ENCODE data around the gene DIPK1B.

Gene DIPK1B

DNA sequence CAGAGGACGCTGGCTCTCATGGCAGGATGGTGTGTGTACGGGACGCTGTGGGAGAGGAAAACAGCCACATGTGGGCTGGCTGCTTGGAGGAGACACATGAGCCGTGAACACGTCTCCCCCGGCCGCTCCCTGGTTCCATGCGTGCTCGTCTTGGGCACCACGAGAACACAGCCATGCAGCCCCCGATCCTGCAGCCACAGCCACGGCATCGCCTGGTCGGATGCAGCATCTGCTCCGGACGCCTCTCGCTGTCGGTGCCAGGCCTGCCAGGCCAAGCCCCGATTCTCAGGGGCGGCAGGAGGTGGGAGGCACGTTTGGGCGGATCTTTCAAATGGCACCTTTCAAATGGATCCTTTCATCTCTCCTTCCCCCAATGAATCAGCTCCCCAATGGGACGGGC lies 27.1 kb downstream of the DIPK1B start:
- DNase-seq (ENCODE audit: low read depth), result no peak

DNA sequence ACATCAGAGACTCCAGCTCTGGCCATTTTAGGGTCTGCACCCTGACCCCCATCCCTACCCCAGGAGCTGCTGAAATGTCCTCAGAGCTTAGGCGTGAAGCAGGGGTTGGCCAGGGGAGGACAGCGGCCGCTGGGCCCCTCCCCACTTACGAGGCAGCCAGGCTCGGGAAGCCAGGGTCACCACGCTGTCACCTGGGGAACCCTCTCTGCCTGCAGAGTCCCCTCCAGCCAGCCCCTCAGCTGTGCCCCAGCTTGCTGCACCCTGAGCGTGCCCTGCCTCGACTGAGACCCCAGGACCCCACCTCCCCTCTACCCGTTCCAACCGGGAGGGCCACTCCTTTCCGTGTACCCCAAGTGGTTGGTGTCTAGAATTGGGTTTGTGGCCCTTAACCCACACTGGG lies 27.7 kb downstream of the DIPK1B start:
- no peak for DNase-seq (ENCODE audit: low read depth)

DNA sequence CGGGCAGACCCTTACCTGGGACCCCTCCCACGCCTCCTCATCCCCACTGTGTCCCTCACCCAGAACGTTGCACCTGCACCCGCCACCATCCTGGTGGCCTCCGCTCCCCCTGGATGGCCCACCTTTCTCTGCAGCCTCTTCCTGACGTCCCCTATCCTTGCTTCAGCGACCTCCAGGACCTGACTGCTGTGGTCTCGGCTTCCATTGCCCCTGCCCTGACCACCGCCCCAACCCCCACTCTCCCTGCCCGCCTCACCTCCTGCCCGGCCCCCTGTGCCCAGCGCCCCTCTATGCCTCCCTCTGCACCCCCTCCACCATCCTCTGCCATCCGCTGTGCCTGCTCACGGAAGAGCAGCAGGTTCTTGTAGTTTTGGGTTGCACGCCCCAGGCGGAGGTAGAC lies 28.1 kb downstream of the DIPK1B start:
- no peak for DNase-seq (ENCODE audit: low read depth)

DNA sequence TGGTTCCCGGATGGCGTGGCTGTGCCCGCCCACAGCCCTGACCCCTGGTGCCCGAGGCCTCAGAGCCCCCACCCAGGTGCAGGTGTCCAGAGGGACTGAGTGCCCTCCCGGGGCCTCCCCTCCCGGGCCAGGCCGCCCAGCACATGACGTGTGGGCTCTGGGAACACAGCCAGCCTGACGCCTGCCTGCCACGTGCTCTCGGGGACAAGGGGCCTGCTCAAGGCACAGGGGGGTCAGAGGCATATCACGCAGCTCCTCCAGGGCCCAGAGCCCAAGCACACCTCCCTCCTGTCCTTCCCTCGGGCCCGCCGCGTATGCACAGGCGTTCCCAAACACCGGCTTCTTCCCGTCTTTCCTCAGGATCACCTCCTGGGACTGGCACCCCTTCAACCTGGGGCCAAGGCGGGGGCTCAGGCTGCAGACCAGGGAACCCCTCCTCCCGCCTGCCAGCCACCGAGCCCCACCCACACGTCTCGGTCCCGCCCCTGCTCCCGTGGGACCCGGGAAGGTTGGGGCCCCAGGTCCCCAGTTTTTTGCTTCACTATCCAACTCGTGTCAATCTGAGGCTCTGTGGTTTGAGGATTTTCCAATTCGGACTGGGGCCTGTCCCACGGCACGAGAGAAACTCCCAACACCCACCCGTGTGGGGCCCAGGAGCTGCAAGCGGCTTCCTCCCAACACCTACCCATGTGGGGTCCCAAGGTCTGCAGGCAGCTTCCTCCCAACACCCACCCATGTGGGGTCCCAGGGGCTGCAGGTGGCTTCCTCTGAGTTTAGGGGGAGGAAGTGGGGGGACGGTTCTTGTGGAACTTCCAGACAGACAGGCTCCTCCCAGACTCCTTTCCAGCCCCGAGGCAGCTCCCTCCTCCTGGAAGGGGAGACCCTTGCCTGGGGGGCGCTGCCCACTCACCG lies 28.9 kb downstream of the DIPK1B start:
- DNase-seq (ENCODE audit: low read depth), result no peak

DNA sequence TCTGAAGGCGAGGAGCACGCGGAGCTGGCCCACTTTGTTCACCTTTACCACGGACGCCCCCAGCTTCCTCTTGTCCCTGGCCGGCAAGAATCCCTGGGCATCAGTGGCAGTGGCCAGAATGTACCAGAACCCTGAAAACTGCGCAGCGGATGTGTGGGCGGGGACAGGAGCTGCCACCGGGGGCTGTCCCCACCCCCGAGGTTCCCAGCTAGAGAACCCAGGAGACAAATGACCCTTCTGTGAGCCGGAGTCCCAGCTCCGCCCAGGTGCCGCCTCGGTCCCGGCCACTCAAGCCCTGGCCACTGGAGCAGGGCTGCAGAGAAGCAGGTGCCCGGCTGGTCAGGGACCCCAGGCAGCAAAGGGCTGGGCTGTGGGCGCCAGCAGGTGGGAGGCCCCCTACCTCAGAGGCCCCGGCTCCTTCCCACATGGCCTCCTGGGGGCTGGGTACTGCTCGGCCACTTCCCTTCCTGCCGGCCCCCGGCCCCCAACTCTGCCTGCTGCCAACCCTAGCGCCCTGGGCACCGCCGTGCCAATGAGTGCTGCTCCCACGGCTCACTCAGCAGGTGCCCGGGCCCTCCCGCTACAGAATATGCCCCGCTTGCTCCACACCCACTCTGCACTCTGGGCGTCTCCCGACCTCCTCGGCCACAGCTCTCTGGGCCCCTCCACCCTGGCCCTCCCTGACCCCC lies 29.7 kb downstream of the DIPK1B start:
- no peak for DNase-seq (ENCODE audit: low read depth)

DNA sequence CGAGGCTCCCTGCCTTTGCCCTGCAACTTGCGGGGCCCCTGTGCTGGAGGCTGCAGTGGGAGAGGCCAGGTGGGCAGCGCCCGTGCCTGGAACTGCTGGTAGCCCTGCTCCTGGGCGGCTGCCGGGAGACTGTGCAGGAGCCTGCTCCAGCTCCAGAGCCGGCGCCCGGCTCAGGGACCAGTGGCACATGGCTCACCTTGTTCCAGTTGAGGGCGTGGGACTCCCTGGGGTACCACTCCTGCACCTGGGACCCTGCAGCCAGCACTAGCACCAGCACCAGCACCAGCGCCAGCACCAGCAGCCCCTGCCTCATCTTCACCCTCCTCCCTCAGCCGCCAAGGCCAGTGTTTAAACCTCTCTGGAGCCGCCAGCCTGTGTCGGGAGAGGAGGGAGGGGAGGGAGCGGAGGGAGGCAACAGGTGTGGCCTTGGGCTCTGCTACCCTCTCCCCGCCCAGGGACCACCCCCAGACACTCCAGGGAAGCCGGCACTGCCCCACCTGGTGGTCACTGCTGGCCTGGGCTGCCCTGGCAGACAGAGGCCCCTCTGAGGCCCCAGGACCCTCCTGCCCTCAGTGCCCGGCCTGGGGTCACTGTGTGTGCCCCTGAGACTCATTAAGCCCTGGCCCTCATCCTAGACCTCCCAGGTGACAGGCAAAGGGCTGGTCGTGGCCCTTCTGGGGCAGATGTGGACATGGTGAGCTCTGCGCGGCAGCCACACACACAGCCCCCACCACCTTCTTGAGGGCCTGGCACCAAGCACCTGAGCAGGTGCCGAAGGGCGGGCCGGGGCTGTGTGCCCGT lies 30.4 kb downstream of the DIPK1B start, which contains the start of gene LCN10:
Gene LCN10 (minus strand): TSS at position 350 of the 801 bp plus-strand sequence. CDS start 37 bp downstream, at position 313.
- no peak for DNase-seq (ENCODE audit: low read depth)

DNA sequence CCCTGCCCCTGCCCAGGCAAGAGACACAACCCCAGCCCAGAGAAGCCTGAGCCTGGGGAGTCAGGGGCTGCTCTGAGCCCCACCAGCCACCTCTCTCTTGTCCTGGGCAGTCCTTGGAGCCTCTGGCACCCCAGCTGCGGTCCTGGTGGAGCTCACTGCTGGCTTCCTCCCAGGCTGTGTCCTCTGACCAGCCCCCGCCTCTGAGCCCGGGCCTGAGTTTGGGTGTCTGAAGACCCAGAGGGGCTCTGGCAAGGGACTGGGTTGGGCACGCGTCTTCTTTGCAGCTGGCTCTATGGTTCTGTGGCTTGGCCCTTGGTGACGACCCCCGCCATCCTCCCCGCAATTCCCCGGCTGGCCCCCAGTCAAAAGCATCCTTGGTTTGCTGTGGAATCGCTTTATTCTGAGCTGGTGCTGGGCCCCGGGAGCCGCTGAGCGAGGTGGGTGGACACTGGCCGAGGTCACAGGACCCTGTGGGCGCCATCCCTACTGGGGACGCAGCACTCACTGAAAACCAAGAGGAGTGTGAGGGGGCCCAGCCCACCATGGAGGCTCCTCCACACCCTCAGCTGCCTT lies 31.4 kb downstream of the DIPK1B start:
- DNase-seq (ENCODE audit: low read depth), result no peak

DNA sequence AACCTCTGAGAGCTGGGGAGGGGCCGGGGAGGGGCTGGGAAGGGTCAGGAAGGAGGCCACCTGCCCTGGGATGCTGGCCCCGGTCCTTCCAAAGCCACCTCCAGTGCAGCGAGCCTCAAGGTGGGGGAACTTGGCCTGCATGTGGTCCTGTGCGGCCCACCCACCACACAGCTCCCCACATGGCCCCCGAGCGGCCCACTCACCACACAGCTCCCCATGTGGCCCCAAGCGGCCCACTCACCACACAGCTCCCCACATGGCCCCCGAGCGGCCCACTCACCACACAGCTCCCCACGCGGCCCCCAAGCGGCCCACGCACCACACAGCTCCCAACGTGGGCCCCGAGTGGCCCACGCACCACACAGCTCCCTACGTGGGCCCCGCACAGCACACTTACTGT lies 32.4 kb downstream of the DIPK1B start:
- DNase-seq (ENCODE audit: low read depth), result no peak

DNA sequence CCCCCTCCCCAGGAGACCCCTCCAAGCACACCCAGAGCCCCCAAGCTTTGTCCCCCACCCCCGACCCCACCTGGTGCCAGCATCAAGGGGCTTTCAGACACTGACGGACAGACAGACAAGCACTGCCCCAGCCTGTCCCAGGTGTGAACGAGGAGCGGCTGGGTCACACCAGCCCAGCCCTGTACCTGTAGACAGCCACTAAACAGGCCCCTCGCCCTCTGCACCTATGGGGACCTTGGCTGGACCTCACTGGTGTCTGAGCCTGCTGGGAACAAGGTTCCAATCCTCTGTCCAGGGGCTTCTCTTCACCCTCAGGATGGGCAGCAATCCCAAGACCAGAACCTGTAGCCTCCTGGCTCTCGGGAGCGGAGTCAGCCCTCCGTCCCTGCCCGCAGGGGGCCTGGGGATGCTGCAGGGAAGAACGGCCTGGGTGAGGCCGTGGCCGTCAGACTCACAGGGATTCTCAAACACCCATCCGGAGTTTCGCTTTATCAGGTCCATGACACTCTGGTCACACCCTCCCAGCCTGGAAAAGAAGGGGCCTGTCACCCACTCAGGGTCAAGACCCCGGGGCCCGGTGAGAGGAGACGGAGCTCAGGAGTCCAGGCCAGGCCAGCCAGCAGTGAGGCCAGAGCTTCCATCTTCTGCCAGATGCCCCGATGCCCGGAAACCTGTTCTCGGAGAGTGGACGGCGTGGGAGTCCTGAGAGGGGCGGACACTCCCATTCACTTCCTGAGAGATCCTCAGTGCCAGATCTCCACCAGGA lies 33.2 kb downstream of the DIPK1B start:
- DNase-seq (ENCODE audit: low read depth), result no peak

DNA sequence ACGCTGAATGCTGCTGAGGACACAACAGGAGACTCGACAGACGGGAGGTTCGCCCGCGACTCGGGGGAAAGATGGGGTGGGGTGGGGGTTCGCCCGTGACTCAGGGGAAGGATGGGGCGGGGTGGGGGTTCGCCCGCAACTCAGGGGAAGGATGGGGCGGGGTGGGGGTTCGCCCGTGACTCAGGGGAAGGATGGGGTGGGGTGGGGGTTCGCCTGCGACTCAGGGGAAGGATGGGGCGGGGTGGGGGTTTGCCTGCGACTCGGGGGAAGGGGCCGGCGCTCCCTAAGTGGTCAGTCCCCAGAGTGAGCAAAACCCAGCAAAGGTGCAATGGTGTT lies 33.8 kb downstream of the DIPK1B start:
- DNase-seq (ENCODE audit: low read depth), result no peak

DNA sequence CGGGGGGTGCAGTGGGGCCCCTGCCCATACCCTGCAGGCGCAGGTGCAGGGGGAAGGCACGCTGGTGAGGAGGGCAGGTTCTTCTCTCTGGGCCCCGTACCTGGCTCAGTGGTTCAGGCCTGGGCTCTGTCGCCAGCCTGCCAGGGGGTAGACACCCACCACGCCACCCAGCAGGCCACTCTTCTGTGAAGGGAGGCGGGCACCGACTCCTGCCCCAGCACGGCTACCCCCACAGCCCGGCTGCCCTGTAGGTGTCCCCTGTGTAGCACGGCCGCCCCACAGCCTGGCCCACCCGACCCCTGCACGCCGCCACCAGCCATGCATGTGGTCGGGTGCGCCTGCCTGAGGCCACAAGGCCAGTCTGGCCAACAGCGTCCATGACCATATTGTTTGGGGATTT lies 34.2 kb downstream of the DIPK1B start:
- DNase-seq (ENCODE audit: low read depth), result no peak

DNA sequence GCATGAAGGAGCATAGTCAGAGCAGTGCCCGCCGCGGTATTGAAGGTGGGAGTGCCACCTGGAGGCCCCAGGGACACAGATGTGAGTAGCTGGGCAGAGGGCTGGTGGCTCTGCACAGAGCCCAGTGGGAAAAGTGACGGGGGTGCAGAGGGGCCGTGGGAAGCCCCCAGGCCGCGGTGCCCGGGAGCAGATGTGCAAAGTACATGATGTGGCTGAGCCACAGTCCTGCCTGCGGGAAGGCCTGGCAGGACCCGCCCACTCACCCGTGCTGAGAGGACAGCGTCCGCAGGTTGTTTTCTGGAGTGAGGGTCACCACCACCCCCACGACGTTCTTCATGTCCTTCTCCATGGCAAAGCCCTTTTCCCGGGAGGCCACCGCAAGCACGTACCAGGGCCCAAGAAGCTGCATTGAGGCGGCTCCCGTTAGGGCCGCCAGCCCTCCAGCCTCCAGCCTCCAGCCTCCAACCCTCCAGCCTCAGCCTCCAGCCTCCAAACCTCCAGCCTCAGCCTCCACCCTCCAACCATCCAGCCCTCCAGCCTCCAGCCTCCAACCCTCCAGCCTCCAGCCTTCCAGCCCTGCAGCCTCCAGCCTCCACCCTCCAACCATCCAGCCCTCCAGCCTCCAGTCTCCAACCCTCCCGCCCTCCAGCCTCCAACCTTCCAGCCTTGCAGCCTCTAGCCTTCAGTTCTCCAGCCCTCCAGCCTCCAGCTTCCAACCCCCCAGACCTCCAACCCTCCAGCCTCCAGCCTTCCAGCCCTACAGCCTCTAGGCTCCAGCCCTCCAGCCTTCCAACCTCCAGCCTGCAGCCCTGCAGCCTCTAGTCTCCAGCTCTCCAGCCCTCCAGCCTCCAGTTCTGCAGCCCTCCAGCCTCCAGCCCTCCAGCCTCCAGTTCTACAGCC lies 35.0 kb downstream of the DIPK1B start:
- no peak for DNase-seq (ENCODE audit: low read depth)

DNA sequence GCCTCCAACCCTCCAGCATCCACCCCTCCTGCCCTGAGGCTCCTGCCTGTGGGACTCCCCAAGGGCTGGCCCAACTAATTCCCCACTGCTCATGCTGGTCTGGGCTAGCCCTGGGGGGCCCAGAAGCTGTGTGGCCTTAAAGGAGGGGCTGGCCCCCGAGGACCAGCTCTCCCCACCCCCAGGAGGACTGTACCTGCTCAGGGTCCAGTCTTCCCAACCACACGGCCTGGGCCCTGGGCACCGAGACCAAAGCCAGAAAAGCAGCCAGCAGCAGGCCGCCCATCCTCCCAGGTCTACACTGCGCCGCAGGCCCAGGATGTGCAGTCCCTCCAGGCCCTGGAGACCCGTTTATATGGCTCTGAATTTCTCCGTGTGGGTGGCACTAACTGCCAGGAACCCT lies 35.8 kb downstream of the DIPK1B start, which contains the start of gene LCN6:
Gene LCN6 (minus strand): TSS at position 325 of the 400 bp plus-strand sequence. CDS start 42 bp downstream, at position 283.
- no peak for DNase-seq (ENCODE audit: low read depth)

DNA sequence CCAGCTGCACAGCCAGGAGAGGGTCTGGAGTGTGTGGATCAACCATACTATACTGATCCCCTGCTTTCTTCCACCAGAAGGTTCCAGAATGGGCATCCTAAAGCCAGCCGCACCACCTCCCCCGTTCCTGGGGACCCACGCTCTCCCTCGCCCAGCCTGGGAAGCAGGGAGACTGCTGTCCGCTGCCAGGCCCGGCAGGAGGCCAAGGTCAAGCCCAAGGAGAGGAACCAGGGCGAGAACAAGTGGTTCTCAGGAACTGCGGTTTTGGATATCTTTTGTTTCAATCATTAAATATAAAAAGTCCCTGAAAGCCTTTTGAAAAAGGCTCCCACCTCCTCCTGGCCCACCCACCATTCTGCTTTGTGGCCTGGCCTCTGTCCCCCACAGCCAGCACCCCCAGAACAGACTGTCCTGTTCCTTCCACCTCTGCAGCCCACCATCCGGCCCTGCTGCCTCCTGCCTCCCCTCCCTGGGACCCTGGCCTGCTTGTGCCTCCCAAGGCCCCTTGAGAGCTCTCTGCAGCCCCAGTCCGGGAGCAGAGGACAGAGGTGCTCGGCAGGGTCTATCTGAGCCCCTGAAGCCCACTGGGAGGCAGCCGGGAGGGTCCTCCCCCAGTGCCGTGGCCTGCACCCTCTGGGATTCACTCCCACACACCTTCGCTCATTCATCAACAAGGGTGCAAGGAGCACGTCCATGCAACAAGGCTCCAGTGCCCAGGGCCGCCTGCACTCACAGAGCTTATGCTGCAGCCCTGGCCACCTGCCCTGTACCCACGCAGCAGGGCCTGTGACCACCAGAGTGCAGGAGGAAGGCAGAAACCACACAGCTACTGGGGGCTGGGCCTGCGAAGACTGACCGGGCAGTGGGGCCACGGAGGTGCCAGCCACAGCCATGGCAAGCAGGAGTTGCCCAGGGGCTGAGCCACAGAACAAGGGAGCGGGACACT lies 36.6 kb downstream of the DIPK1B start:
- no peak for DNase-seq (ENCODE audit: low read depth)

DNA sequence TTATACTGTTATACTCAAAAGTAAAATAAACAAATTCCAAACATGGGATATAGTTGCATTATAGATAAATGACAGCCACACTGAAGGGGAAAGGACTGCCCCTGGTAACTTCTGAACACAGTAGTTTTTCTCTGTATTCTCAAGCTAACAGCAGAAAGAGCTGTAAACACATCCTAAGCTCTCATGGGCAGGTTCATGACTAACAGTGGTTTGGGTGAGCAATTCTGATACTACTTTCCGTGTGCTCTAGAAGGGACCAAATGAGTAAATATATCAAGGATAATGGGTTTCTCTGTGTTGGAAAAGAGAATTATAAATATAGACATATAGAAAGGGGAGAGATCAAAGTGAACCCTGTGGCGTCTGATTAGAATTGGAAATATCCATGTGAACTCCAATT lies 38.2 kb downstream of the DIPK1B start:
- no peak for DNase-seq (ENCODE audit: low read depth)

DNA sequence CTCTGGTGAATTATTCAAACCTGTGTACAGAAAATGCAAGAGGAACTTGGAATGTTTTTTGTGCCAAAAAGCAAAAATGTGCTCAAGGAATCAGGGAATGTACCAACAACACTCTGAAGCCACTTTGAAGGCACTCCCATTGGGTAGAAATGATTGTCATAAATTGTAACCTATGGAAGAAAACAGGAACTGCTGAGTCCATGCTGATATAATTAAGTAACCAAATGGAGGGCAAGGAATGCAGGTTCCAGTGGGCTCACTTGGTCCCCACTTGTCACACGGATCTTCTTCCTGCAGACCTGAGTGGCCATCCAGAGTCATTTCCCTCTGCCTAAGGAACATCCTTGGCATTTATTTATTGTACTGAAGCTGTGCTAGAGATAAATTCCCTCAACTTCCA lies 38.9 kb downstream of the DIPK1B start:
- DNase-seq (ENCODE audit: low read depth), result no peak

DNA sequence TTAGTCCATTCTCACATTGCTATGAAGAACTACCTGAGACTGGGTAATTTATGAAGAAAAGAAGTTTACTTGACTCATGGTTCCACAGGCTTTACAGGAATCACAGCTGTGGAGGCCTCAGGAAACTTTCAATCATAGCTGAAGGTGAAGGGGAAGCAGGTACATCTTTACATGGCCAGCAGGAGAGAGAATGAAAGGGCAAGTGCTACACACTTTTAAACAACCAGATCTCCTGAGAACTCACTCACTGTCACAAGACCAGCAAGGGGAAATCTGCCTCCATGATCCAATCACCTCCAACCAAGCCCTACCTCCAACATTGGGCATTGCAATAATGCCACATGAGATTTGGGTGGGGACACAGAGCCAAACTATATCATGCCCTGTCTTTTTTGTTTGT lies 39.4 kb downstream of the DIPK1B start:
- DNase-seq (ENCODE audit: low read depth), result no peak

DNA sequence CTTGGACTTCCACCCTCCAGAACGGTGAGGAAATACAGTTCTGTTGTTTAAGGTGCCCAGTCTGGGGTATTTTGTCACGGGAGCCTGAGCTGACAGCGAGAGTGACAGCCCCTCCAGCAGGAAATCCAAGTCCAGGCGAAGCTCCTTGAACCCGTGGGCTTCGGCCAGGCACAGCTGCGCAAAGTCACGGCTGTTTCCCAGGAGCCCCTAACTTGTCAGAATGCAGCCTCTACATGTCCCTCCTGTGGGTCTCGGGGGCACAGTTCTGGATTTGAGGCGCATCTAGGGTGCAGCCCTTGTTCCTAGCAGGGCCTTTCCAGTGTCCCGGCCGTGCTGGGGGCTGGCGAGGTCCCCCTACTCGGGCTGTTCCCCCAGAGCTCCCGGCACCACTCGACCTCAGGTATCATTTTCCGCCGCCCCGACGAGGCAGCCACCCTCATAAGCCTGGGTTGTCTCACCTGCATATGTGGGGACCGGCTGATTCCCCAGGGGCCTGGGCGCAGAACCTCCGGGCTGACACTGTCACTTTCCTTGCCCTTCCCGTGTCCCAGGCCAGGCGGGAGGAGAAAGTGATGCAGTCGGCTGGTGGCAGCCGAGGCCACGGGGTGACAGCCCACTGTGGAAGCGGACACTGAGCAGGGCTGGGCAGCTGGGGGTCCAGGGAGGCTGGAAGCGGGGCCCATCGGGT lies 41.1 kb downstream of the DIPK1B start:
- DNase-seq (ENCODE audit: low read depth), result no peak
